ENCODE measurements around the gene FAU. TPM values are rescaled to one million over a fixed set of nuclear protein-coding genes. Genes with fewer than 3 reads are reported as not detected.
A peak's percentile ranks its signal among the peaks of the same experiment; 100 is the strongest.

FAU gene
- total and polyA plus RNA-seq, 9 of the 15 experiments (the other 6 are each of a cell fraction or from before 2014, with no cell fraction given): 433 to 1,827 (median 942) TPM

- H3K4me3 ChIP-seq: no peak overlapping the region
- no peaks in the 10 kb centered on the region for H3K9me1 ChIP-seq (ENCODE audit: control insufficient read depth, insufficient read depth, low read length)
- ChIA-PET POLR2A (interaction anchor here (0.6 to 1.2 kb wide), 6 partner anchors 9 to 49 kb away, joined by 3 to 7 read pairs (median 4); partner anchors contain the start of genes FAU, MRPL49 and SYVN1), CTCF (ENCODE audit: low intra/inter-chr PET ratio) (no interaction called here)
- 77% methylated on average over 27 of the region's 31 CpGs for WGBS (ENCODE audit: insufficient coverage, low coverage, missing lambda C conversion rate)
- ATAC-seq: no peak
- H3K4me2 ChIP-seq (ENCODE audit: insufficient read depth, low read length): no peak overlapping the region
- no peaks in the 10 kb centered on the region for H3K9me3 ChIP-seq (replicated peaks; ENCODE audit: control insufficient read depth, insufficient read depth, low read depth, low read length)
- H3K27ac ChIP-seq (ENCODE audit: extremely low read depth, low read depth, low read length): no peak overlapping the region
- intact Hi-C loops (cut with micrococcal nuclease): no loop called here
- in situ Hi-C loops (cut with MboI): no loop called here
- no peaks in the 10 kb centered on the region for H3K36me3 ChIP-seq (ENCODE audit: control insufficient read depth, insufficient read depth, low read length)
- no TSS peak for BruUV-seq (replicated peaks)
- no peak for DNase-seq (ENCODE audit: extremely low read depth in 1 of 4, low spot score in 3 of 4)
- H2AFZ ChIP-seq (ENCODE audit: low read depth, low read length): peak overlapping the region; percentile 67
- no peaks in the 10 kb centered on the region for H4K20me1 ChIP-seq (replicated peaks; ENCODE audit: control insufficient read depth, insufficient read depth, low read length)
- no peak for FAIRE-seq
- TF ChIP-seq NKRF (IDR thresholded peaks at IDR 0.05; ENCODE audit: borderline replicate concordance) (no peak), ZNF316 (IDR thresholded peaks at IDR 0.05) (peak; percentile 31; the same call in 1 of the 2 replicates), PHF20 (IDR thresholded peaks at IDR 0.05; ENCODE audit: partially characterized antibody) (no peak), CHD2 (IDR thresholded peaks at IDR 0.05; ENCODE audit: low read depth, low read length) (no peak), PRDM10 (IDR thresholded peaks at IDR 0.05; ENCODE audit: partially characterized antibody) (peak; percentile 52), MCM2 (IDR thresholded peaks at IDR 0.05; ENCODE audit: low read depth) (no peak), CC2D1A (IDR thresholded peaks at IDR 0.05) (no peak), BRF1 (IDR thresholded peaks at IDR 0.05; ENCODE audit: borderline replicate concordance, extremely low read depth, insufficient read length) (no peak), THRAP3 (IDR thresholded peaks at IDR 0.05; ENCODE audit: borderline replicate concordance) (no peak)
- H3K9ac ChIP-seq (ENCODE audit: insufficient read depth in 1 of 2, low read depth in 2 of 2, low read length in 2 of 2): peak overlapping the region in 1 of 2 experiments; percentile 37; a peak in 1 of 4 replicates
- H3K27me3 ChIP-seq (ENCODE audit: control insufficient read depth in 2 of 2, insufficient read depth in 2 of 2, low read length in 2 of 2): no peaks in the 10 kb centered on the region; a peak in 1 of 5 replicates
- no peaks in the 10 kb centered on the region; the same call in 2 of the 3 replicates for H3K79me2 ChIP-seq (ENCODE audit: control insufficient read depth, insufficient read depth, low read length)
- peaks cover 18 to 30% of the 10 kb centered on the region in 2 experiments for H3K4me1 ChIP-seq (replicated peaks in 1 of 2; ENCODE audit: control insufficient read depth in 2 of 2, insufficient read depth in 2 of 2, low read length in 2 of 2)
Observed at GRCh38 chr11:65165410-65166317, 43.7 kb upstream of the FAU start.
